Rectal smooth muscle tissue (tissue), 1 donor: Measurements from ENCODE around the gene CATSPERB.

ENCODE experiments used
- H3K27ac ChIP-seq: one replicate; pipeline ENCODE4 v1.7.0; 2013; ENCODE audit warnings: low read depth, low read length, inconsistent platforms
- H3K27me3 ChIP-seq: one replicate; pipeline ENCODE4 v1.7.0; 2013; ENCODE audit warnings: low read length; ENCODE audit not compliant: control insufficient read depth, insufficient read depth
- H3K36me3 ChIP-seq: one replicate; pipeline ENCODE4 v1.7.0; 2013; ENCODE audit warnings: low read length; ENCODE audit not compliant: control insufficient read depth, insufficient read depth
- H3K4me1 ChIP-seq: one replicate; pipeline ENCODE4 v1.7.0; 2013; ENCODE audit warnings: low read length; ENCODE audit not compliant: control insufficient read depth, insufficient read depth
- H3K4me3 ChIP-seq: one replicate; pipeline ENCODE4 v1.7.0; 2013; ENCODE audit warnings: low read length
- H3K9ac ChIP-seq: one replicate; pipeline ENCODE4 v1.7.0; 2013; ENCODE audit warnings: low read length

CATSPERB gene

GRCh38 chr14:91731986-91732385 is at the start of gene CATSPERB:
CATSPERB (minus strand) TSS chr14:91732086; CDS start chr14:91729479, 2,607 bp downstream.
- Histone ChIP-seq H3K27ac (no peak within 1 kb of the TSS), H3K4me3 (no peak within 1 kb of the TSS), H3K27me3 (no peaks in the 10 kb centered on the region), H3K4me1 (peaks cover 2% of the 10 kb centered on the region), H3K9ac (no peak within 1 kb of the TSS), H3K36me3 (no peaks in the 10 kb centered on the region)

DNA sequence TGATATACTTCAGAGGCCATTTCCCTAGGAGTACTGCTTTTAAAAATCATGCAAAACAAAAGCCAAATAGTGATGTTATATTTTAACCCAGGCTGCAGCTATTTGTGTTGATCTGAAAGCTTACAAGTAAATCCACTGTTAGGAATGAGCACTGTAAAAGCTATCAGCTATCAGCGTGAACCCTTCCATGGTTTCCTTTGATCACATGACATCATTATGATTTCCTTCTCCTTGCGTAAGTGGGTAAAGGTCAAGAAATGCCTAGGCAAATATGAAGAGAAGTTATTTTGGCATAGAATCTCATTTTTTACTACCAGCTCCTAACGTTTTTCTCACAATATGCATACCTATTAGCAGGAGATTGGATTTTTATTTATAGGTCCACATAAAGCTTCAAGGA is 48.6 kb upstream of the CATSPERB start:
- Histone ChIP-seq H3K27me3 (no peaks in the 10 kb centered on the region), H3K36me3 (no peaks in the 10 kb centered on the region), H3K4me1 (no peaks in the 10 kb centered on the region), H3K9ac (no peak overlapping the region), H3K27ac (no peak overlapping the region), H3K4me3 (no peak overlapping the region)

GRCh38 chr14:91778217-91778616 is 46.3 kb upstream of the CATSPERB start:
- H3K27me3 ChIP-seq: no peaks in the 10 kb centered on the region
- no peak overlapping the region for H3K4me3 ChIP-seq
- no peaks in the 10 kb centered on the region for H3K4me1 ChIP-seq
- no peak overlapping the region for H3K27ac ChIP-seq
- no peak overlapping the region for H3K9ac ChIP-seq
- no peaks in the 10 kb centered on the region for H3K36me3 ChIP-seq

DNA sequence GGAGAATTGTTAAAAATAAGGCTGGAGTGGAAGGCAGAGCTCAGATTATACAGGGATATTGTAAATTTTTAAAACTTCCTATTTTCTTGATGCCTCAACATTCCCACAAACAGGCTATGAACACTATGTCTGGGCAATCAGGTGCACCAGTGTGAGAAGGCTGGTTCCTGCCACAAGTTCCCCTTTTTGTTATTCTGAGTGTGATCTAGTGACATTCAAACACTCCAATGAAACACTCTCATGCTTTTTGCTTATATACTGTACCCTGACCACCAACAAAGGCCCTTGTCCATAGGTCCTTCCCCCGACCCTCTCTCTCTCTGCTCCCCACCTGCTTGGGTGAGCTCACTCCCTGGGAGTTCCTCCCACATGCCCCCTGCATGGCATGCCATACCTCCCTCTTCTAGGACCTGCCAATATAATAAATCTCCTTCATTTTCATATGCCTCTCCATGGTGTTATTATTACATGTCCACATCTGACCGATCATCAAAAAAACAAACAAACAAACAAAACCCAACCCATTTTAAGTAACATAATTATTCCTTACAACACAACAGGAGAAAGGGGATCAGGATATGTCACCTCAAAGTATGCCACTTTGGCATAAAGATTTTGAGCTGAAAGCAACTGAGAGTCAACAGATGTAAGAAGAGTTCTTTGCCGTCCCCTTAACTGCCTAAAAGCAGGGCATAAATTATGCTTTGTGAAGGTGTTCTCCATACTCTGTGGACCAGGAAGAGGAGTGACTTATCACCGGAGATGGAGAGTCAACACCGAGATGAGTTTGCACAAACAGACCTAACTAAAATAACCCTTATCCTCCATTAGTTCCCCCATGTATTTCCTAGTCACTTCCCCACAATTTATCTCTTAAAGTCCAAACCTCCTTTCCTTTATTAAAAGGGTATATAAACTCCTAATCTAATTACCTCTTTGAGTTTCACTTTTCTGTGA is 42.5 kb upstream of the CATSPERB start:
- no peak overlapping the region for H3K9ac ChIP-seq
- H3K27me3 ChIP-seq: no peaks in the 10 kb centered on the region
- no peak overlapping the region for H3K4me3 ChIP-seq
- no peaks in the 10 kb centered on the region for H3K36me3 ChIP-seq
- H3K4me1 ChIP-seq: no peaks in the 10 kb centered on the region
- H3K27ac ChIP-seq: no peak overlapping the region

GRCh38 chr14:91770185-91770584 is 38.3 kb upstream of the CATSPERB start:
- H3K27ac ChIP-seq: no peak overlapping the region
- H3K27me3 ChIP-seq: no peaks in the 10 kb centered on the region
- no peaks in the 10 kb centered on the region for H3K36me3 ChIP-seq
- no peaks in the 10 kb centered on the region for H3K4me1 ChIP-seq
- H3K4me3 ChIP-seq: no peak overlapping the region
- H3K9ac ChIP-seq: no peak overlapping the region

DNA sequence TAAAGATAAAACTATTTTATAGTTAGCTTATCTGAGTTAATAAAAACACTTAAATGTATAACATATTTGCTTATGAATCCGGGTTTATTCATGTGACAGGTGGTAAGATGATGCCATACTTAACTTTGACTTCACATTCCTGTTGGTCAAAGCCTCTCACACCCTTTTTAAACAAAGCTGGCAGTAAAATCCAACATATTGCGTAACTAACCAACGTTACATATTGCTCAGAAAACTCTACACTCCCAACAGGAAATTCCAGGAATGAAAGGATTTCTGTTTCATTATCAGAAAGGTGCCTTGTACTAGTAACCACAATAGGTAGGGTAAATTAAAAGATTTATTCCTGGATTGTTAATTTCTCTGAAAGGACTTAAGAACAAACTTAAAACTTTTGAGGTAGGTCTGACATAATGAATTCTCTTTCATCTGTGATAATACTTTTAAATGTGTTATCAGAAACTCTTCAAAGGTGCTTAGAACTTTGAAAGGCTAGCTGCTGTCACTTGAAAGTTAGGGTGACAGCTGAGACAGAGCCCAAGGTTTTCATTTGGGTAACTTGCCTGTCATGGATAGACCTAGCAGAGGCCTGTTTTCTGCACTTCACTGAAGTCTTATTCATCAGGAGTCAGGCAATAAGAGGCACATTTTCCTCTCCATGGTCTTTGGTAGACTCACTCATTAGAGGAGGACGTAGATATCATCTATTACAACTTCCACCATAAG is 23.8 kb upstream of the CATSPERB start:
- no peak overlapping the region for H3K4me3 ChIP-seq
- no peak overlapping the region for H3K27ac ChIP-seq
- no peak overlapping the region for H3K9ac ChIP-seq
- H3K36me3 ChIP-seq: no peaks in the 10 kb centered on the region
- no peaks in the 10 kb centered on the region for H3K27me3 ChIP-seq
- H3K4me1 ChIP-seq: no peaks in the 10 kb centered on the region

DNA sequence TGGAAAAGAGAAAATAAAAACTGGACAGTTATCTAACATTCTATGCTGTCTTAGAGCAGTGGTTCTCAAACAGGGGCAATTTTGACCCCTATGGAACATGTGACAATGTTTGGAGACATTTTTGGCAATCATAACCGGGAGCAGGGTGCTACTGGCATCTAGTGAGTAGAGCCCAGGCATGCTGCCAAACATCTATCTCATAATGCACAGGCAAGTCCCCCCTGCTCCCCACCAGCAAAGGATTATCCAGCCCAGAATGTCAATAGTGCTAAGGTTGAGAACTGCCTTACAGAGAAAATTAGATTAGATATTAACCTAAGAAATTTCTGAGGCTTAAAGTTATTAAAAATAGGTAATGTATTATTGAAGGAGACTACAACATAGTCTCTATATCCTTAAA is 22.9 kb upstream of the CATSPERB start:
- Histone ChIP-seq H3K27me3 (no peaks in the 10 kb centered on the region), H3K4me3 (no peak overlapping the region), H3K9ac (no peak overlapping the region), H3K36me3 (no peaks in the 10 kb centered on the region), H3K4me1 (no peaks in the 10 kb centered on the region), H3K27ac (no peak overlapping the region)

DNA sequence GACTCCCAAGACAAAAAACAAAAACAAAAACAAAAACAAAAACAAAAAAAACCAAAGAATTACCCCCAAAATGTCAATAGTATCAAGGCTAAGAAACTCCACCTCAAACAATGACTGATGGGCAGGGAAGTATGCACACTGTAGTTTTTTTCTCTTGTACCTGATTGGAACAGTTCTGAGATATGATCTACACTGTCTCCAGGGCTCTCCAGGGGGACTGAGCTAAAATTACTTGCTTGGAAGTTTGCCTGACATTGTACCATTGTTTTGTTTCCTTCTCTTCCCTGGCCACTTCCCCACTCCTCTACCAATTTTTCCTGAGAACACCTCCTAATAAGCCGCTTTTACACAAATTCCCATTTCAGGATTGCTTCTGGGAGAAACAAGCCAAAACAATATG is 22.3 kb upstream of the CATSPERB start:
- Histone ChIP-seq H3K4me3 (no peak overlapping the region), H3K4me1 (no peaks in the 10 kb centered on the region), H3K9ac (no peak overlapping the region), H3K36me3 (no peaks in the 10 kb centered on the region), H3K27ac (no peak overlapping the region), H3K27me3 (no peaks in the 10 kb centered on the region)

- no peak overlapping the region for H3K27ac ChIP-seq
- H3K27me3 ChIP-seq: no peaks in the 10 kb centered on the region
- H3K4me3 ChIP-seq: no peak overlapping the region
- no peaks in the 10 kb centered on the region for H3K36me3 ChIP-seq
- no peak overlapping the region for H3K9ac ChIP-seq
- no peaks in the 10 kb centered on the region for H3K4me1 ChIP-seq
Observed at GRCh38 chr14:91753501-91754128, 21.7 kb upstream of the CATSPERB start.

GRCh38 chr14:91752961-91753360 is 21.1 kb upstream of the CATSPERB start:
- no peaks in the 10 kb centered on the region for H3K27me3 ChIP-seq
- H3K27ac ChIP-seq: no peak overlapping the region
- H3K4me1 ChIP-seq: no peaks in the 10 kb centered on the region

GRCh38 chr14:91751719-91752118 is 19.8 kb upstream of the CATSPERB start:
- no peak overlapping the region for H3K4me3 ChIP-seq
- H3K27ac ChIP-seq: no peak overlapping the region
- H3K4me1 ChIP-seq: no peaks in the 10 kb centered on the region
- no peaks in the 10 kb centered on the region for H3K27me3 ChIP-seq
- no peak overlapping the region for H3K9ac ChIP-seq
- H3K36me3 ChIP-seq: no peaks in the 10 kb centered on the region

More at GRCh38 chr14:91752961-91753360, 21.1 kb upstream of the CATSPERB start:
- no peaks in the 10 kb centered on the region for H3K36me3 ChIP-seq
- H3K9ac ChIP-seq: no peak overlapping the region
- no peak overlapping the region for H3K4me3 ChIP-seq

DNA sequence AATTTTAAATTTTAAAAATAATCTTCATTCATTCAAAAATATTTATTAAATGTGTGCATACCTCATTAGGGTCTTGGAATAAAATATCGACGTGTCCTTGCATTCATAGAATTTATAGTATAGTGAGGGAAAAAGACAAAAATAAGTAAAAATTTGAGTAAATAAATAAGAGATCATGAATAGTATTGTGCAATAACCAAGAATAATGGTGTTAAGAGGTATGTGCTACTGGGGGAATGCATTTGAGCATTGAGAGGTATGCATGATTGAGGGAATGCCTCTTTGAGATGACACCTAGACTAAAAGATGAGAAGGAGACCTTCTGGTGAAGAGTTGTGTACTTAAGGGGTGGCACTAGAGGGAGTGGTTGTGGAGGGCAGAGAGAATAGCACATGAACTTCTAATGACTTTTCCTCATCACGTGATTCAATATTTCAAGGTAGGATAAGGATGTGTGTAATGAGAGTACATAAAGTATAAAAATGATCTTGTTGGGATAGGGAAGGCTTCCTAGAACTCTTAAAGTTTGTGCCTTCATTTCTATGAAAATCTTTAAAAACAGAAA is 18.8 kb upstream of the CATSPERB start:
- Histone ChIP-seq H3K36me3 (no peaks in the 10 kb centered on the region), H3K27ac (no peak overlapping the region)

More for the DNA sequence above, 18.8 kb upstream of the CATSPERB start:
- no peaks in the 10 kb centered on the region for H3K4me1 ChIP-seq
- no peaks in the 10 kb centered on the region for H3K27me3 ChIP-seq
- H3K9ac ChIP-seq: no peak overlapping the region
- no peak overlapping the region for H3K4me3 ChIP-seq
